Measurements from ENCODE around the gene RNGTT. TPM values are rescaled to one million over a fixed set of nuclear protein-coding genes. Genes with fewer than 3 reads are reported as not detected.

Gene RNGTT
- total and polyA plus RNA-seq, 7 donors: 3.0 to 14.7 (median 10.0) TPM

GRCh38 chr6:88920774-88921733 lies 42.4 kb downstream of the RNGTT start:
- H3K36me3 ChIP-seq: peaks cover 0 to 11% (median 1%) of the 10 kb centered on the region in 4 donors
- H3K4me3 ChIP-seq: no peak overlapping the region
- no peak overlapping the region for H3K27ac ChIP-seq
- TF ChIP-seq POLR2AphosphoS5 (IDR thresholded peaks at IDR 0.05) (no peak), POLR2A (IDR thresholded peaks at IDR 0.05) (no peak), CTCF (IDR thresholded peaks at IDR 0.05) (no peak), EP300 (IDR thresholded peaks at IDR 0.05) (no peak)
- H3K27me3 ChIP-seq: no peaks in the 10 kb centered on the region
- WGBS, 2 donors: 32 to 76% methylated on average over 1 of the region's 1 CpG
- DNase-seq: no peak
- intact Hi-C loops (cut with DNase I): no loop called here
- no peaks in the 10 kb centered on the region for H3K9me3 ChIP-seq
- H3K4me1 ChIP-seq: no peaks in the 10 kb centered on the region

GRCh38 chr6:88920088-88920487 lies 43.3 kb downstream of the RNGTT start:
- Histone ChIP-seq H3K36me3 (peaks cover 0 to 11% (median 1%) of the 10 kb centered on the region in 4 donors), H3K27me3 (no peaks in the 10 kb centered on the region), H3K4me3 (no peak overlapping the region), H3K27ac (no peak overlapping the region), H3K9me3 (no peaks in the 10 kb centered on the region), H3K4me1 (no peaks in the 10 kb centered on the region)
- 80 to 81% methylated on average over 2 of the region's 2 CpGs for WGBS, 2 donors
- intact Hi-C loops (cut with DNase I): no loop called here
- TF ChIP-seq EP300 (IDR thresholded peaks at IDR 0.05) (no peak), POLR2A (IDR thresholded peaks at IDR 0.05) (no peak), CTCF (IDR thresholded peaks at IDR 0.05) (no peak), POLR2AphosphoS5 (IDR thresholded peaks at IDR 0.05) (no peak)
- DNase-seq: no peak

GRCh38 chr6:88919032-88919431 lies 44.4 kb downstream of the RNGTT start:
- no peak for DNase-seq
- 86 to 97% methylated on average over 1 of the region's 1 CpG for WGBS, 2 donors
- peaks cover 0 to 11% (median 1%) of the 10 kb centered on the region in 4 donors for H3K36me3 ChIP-seq

GRCh38 chr6:88916615-88917208 lies 46.7 kb downstream of the RNGTT start:
- TF ChIP-seq POLR2AphosphoS5 (IDR thresholded peaks at IDR 0.05): no peak
- TF ChIP-seq EP300 (IDR thresholded peaks at IDR 0.05): no peak
- TF ChIP-seq POLR2A (IDR thresholded peaks at IDR 0.05): no peak
- no peak for TF ChIP-seq CTCF (IDR thresholded peaks at IDR 0.05)
- no peak for DNase-seq

More at GRCh38 chr6:88919032-88919431, 44.4 kb downstream of the RNGTT start:
- TF ChIP-seq POLR2AphosphoS5 (IDR thresholded peaks at IDR 0.05) (no peak), CTCF (IDR thresholded peaks at IDR 0.05) (no peak), POLR2A (IDR thresholded peaks at IDR 0.05) (no peak), EP300 (IDR thresholded peaks at IDR 0.05) (no peak)
- intact Hi-C loops (cut with DNase I): no loop called here
- H3K4me1 ChIP-seq: no peaks in the 10 kb centered on the region
- H3K4me3 ChIP-seq: no peak overlapping the region
- no peaks in the 10 kb centered on the region for H3K27me3 ChIP-seq
- H3K27ac ChIP-seq: no peak overlapping the region
- no peaks in the 10 kb centered on the region for H3K9me3 ChIP-seq

More at GRCh38 chr6:88916615-88917208, 46.7 kb downstream of the RNGTT start:
- WGBS, 2 donors: 45 to 55% methylated on average over 1 of the region's 1 CpG
- H3K36me3 ChIP-seq: no peaks in the 10 kb centered on the region
- no peaks in the 10 kb centered on the region for H3K9me3 ChIP-seq
- intact Hi-C loops (cut with DNase I): no loop called here
- H3K27me3 ChIP-seq: no peaks in the 10 kb centered on the region
- no peak overlapping the region for H3K27ac ChIP-seq
- H3K4me3 ChIP-seq: no peak overlapping the region
- no peaks in the 10 kb centered on the region for H3K4me1 ChIP-seq
